Right lobe of liver (tissue), 4 donors: ENCODE results near the gene PCNX2.

Experiments
- POLR2A ChIP-seq: fragments of 450-650 bp; IDR thresholded peaks from one replicate; pipeline ENCODE4 v1.6.1; 2017; ENCODE audit warnings: antibody characterized with exemption, mild to moderate bottlenecking
- TF ChIP-seq, protein P1 (sequence below), 4 donors: fragments of 200-600 bp in 3 of 4; fragments of 450-650 bp in 1 of 4; IDR thresholded peaks; one replicate each; pipeline versions ENCODE4 v1.5.1 to v1.8.0; 2016 to 2022; ENCODE audit warnings: antibody characterized with exemption in 4 of 4, mild to moderate bottlenecking in 2 of 4
- donor health status: DM: no; HTN: no; CAD: no.
- donor health status: DM: no; HTN: no; CAD: no.
- donor health status: DM: no; HTN: yes; CAD: no.

DNA sequence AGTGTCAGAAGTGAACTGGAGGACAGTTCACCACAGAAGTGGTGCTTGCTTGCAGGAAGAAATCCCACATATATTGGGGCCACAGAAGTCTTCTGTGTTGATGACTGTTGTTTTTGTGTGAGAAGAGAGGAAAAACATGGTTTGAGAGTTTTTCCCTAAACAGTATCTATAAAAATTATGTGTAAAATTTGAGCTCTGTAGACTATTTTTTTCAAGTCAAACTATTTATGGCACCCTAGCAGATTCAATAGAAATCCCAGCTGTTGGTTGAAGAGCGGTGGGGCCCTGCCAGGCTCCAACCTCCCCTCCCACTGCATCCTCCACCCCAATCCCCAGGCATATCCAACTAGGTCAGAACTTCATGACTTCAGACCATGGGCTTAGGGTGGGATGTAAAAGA lies 283.5 kb downstream of the PCNX2 start:
- TF ChIP-seq, protein P1, sequence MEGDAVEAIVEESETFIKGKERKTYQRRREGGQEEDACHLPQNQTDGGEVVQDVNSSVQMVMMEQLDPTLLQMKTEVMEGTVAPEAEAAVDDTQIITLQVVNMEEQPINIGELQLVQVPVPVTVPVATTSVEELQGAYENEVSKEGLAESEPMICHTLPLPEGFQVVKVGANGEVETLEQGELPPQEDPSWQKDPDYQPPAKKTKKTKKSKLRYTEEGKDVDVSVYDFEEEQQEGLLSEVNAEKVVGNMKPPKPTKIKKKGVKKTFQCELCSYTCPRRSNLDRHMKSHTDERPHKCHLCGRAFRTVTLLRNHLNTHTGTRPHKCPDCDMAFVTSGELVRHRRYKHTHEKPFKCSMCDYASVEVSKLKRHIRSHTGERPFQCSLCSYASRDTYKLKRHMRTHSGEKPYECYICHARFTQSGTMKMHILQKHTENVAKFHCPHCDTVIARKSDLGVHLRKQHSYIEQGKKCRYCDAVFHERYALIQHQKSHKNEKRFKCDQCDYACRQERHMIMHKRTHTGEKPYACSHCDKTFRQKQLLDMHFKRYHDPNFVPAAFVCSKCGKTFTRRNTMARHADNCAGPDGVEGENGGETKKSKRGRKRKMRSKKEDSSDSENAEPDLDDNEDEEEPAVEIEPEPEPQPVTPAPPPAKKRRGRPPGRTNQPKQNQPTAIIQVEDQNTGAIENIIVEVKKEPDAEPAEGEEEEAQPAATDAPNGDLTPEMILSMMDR (IDR thresholded peaks at IDR 0.05), result no peak
- no peak for TF ChIP-seq POLR2A
